GM12891 (cell line): ENCODE measurements around the gene FARP1.

Experiments
- DNase-seq: peaks from one replicate; pipeline ENCODE4 v3.0.0; 2011; ENCODE audit warnings: low spot score; ENCODE audit not compliant: insufficient read length
- FAIRE-seq: peaks from 2 replicates; lab custom pipeline; 2011; peaks lifted over from hg19 to GRCh38; lab: Jason Lieb, UNC
- PAX5 ChIP-seq: IDR thresholded peaks from 2 replicates; pipeline ENCODE4 v1.6.1; 2011; ENCODE audit warnings: low read length, moderate library complexity, mild to moderate bottlenecking; ENCODE audit not compliant: insufficient read depth, severe bottlenecking
- POLR2A ChIP-seq: IDR thresholded peaks from 2 replicates; pipeline ENCODE4 v1.6.1; 2011; ENCODE audit warnings: low read depth, low read length, control low read depth
- POLR2AphosphoS5 ChIP-seq: IDR thresholded peaks from 2 replicates; pipeline ENCODE4 v1.6.1; 2011; ENCODE audit warnings: low read depth, low read length, control low read depth
- POU2F2 ChIP-seq: IDR thresholded peaks from 2 replicates; pipeline ENCODE4 v1.6.1; 2011; ENCODE audit warnings: low read depth, mild to moderate bottlenecking, control low read depth, low read length, moderate library complexity
- SPI1 ChIP-seq: IDR thresholded peaks from 2 replicates; pipeline ENCODE4 v1.6.1; 2011; ENCODE audit warnings: low read depth, low read length, control low read depth
- TAF1 ChIP-seq: IDR thresholded peaks from 2 replicates; pipeline ENCODE4 v1.6.1; 2011; ENCODE audit warnings: low read depth, low read length, control low read depth

Gene FARP1

DNA sequence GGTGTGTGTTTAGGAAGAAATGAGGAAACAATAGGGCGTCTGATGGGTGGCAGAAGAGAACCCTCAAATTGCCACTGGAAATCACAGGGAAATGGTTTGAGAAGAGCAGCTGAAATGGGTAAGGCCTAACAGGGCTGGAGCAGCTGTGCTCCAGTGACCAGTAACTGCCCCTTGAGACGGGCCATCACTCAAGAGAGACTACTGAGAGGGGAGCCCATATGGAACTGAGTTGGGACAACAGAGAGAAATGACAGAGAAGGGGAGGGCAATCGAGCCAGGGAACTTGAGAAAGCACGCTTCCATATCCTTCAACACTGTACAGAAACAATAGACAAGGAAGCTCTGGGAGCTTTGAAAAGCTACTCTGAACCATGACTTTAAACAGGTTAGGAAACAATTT, 209.3 kb downstream of the FARP1 start:
- no peak for TF ChIP-seq POLR2AphosphoS5
- TF ChIP-seq POU2F2 = no peak
- TF ChIP-seq SPI1 = no peak
- TF ChIP-seq POLR2A = no peak
- TF ChIP-seq TAF1 = no peak
- no peak for TF ChIP-seq PAX5
- FAIRE-seq = no peak

DNA sequence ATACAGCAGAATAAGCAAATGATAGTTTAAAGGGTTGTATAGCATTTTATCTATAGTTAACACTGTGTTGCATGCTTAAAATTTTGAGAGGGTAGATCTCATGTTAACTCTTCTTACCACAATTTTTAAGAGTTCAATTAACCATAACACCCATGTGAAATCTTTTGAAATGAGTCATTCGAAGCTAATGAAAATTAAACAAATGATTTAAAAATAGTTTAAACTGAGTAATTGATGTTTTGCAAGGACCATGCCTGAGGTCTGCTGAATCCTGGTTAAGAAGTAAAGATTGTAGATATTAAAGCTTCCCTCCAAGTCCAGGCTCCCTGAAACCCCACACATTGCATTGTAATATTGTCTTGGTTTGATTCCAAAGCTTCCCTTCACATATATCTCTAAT, 210.9 kb downstream of the FARP1 start:
- DNase-seq = no peak
- TF ChIP-seq TAF1 = no peak
- no peak for TF ChIP-seq POU2F2
- no peak for TF ChIP-seq SPI1
- no peak for TF ChIP-seq POLR2A
- TF ChIP-seq PAX5 = no peak
- TF ChIP-seq POLR2AphosphoS5 = no peak
- no peak for FAIRE-seq

More for the DNA sequence above, 209.3 kb downstream of the FARP1 start:
- DNase-seq = no peak

DNA sequence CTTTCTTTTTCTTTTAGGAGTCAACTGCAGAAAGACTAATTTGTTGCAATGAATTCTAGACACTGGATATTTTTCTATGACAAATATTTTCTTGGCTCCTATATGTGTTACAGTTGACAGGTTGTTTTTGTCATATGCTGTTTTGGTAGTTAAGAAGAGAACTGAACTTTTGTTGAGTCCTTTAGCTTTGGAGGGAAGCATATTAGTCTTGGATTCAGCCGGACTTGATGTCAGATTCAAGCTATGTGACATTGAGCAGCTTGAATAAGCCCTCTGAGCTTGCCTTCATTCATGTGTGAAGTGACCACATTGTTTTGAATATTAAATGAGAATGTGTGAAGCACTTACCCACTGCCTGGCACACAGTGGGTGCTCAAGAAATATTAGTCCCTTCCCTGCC, 216.0 kb downstream of the FARP1 start:
- FAIRE-seq (no peak), DNase-seq (no peak)
- no peak for TF ChIP-seq POLR2AphosphoS5
- no peak for TF ChIP-seq TAF1
- no peak for TF ChIP-seq POLR2A
- no peak for TF ChIP-seq POU2F2
- TF ChIP-seq PAX5 = no peak
- no peak for TF ChIP-seq SPI1

DNA sequence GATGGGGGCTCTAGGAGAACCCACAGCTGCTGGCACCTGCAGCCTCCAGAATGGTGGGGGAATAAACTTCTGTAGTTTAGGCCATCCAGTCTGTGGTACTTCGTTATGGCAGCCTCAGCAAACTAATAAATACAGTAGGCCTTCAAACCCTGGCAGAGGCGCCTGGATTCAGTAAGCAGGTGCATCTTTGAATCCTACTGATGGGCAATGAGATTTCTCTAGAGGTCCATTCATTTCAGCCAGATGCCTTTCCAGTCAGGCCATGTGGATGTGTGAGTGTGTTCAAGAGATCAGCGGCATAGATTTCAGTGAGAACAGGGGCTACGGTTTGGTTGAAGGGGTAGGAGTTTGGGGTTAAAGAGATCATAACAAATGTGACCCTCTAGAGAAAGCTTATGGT, 217.7 kb downstream of the FARP1 start:
- no peak for TF ChIP-seq POU2F2
- TF ChIP-seq PAX5 = no peak
- TF ChIP-seq SPI1 = no peak
- no peak for TF ChIP-seq TAF1
- TF ChIP-seq POLR2A = no peak
- no peak for TF ChIP-seq POLR2AphosphoS5
- FAIRE-seq (no peak), DNase-seq (no peak)

DNA sequence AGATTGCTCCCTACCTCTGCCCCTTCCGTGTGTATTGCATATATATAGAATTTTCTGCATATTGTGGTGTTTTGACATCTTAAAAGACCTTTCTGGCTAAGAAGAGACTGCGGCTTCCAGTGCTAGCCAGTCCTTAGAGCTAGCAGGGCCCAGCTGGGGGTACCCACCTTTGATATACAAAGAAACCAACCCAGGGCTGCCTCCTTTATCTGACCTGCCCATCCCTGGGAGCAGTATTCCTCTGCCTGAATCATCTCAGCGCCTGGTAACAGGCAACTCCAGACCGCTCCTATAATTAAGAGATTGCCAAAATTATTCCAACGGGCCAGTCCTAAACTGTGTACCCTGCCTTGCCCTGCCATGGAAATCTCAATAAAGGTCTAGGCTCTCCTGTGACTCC, 220.4 kb downstream of the FARP1 start:
- TF ChIP-seq TAF1 (no peak), POU2F2 (no peak), SPI1 (no peak), POLR2A (no peak), PAX5 (no peak), POLR2AphosphoS5 (no peak)
- DNase-seq = no peak

DNA sequence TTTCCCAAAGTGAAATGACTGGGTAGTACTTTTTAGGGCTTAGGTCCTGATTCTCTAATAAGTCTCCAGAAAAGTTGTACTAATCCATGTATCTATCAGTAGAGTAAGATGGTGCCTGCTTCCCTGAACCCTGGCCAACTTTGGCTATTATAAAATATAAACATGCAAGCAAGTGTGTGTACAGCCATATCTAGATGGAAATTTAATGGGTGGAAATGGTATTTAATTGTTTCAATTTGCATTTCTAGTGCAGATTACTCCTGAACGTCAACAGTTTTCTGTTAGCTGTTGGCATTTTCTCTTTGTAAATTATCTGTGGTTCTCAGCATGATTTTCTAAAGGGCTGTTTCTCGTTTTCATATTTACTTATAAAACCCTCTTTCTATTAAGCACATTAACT, 221.3 kb downstream of the FARP1 start:
- TF ChIP-seq SPI1 (no peak), TAF1 (no peak), PAX5 (no peak), POLR2AphosphoS5 (no peak), POLR2A (no peak), POU2F2 (no peak)
- DNase-seq (no peak), FAIRE-seq (no peak)

More for the DNA sequence above, 220.4 kb downstream of the FARP1 start:
- no peak for FAIRE-seq

DNA sequence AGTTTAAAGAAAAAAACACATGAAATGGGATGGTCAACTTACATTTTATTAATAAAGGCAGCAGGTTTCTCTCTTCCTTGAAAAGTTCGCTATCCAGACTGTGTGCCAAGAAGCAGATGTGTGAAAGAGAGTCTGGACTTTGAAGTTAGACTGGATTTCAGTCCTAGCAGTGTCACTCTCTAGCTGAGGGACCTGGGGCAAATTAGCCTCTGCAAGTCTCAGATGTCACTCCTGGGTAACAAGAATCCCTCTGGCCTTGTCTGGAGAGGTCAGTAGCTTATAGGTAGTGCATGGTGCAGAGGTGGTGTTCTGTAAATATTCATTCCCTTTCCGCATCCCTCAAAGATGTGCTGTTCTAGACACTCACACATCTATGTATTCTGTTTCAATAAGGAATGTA, 221.8 kb downstream of the FARP1 start:
- no peak for FAIRE-seq
- TF ChIP-seq SPI1 (no peak), POU2F2 (no peak), POLR2AphosphoS5 (no peak), POLR2A (no peak), TAF1 (no peak), PAX5 (no peak)
- DNase-seq = no peak

DNA sequence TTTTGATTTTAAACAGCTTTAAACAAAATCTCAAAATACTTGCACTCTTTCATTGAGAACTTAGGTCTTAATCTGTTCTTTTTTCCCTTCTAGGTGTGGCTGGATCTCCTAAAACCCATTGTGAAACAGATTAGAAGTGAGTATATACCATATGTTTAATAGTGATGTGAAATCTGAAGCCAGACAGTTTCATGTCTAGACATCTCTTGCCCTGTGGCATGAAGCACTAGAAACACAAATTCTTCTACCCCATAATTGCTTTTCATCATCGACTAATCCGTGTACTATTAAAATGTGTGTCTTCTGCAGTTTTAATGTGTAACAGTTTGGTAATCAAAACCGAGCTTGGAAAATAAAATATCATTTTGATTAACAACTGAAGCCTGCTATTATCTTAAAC, 222.4 kb downstream of the FARP1 start:
- TF ChIP-seq POU2F2 (no peak), PAX5 (no peak), POLR2AphosphoS5 (no peak), SPI1 (no peak), TAF1 (no peak), POLR2A (no peak)
- no peak for FAIRE-seq
- no peak for DNase-seq

DNA sequence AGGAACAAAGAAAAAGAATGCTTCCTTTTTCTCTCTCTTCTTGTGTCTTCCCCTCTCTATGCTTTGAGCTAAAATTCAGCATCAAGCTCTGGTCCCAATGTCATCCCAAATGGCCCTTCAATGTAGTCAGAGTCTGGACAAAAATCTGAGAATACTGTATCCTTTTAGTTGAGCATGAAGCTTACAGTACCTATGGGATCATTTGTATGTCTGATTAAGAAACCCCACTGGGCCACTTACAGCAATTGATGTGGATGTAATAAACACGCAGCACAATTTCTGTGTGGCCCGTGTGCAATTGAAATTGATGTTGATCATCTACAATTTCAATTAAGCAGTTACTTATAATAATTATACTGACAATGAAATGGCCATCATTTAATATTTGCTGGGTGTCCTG, 223.1 kb downstream of the FARP1 start:
- DNase-seq (no peak), FAIRE-seq (no peak)
- TF ChIP-seq TAF1 (no peak), SPI1 (no peak)

DNA sequence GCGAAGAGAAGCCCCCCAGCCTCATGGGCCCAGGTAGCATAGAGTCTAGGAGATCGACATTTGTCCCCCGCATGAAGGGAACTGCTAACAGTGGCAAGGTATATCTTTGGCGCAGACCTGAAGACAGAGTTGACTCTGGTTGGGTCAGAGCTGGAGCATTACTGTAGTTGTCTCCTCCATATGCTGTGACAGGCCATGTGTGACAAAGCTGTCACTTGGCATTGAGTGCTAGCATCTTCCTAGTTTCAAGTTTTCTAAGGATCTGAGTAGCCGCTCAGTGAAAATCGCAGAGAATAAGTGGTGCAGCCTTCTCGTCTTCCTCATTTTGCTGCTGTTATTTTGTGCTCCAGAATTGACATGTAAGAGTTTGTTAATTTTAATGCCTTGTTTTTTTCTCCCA, 223.5 kb downstream of the FARP1 start:
- no peak for FAIRE-seq
- no peak for TF ChIP-seq POU2F2
- no peak for TF ChIP-seq SPI1
- no peak for TF ChIP-seq POLR2AphosphoS5
- TF ChIP-seq PAX5 = no peak
- no peak for TF ChIP-seq TAF1
- no peak for TF ChIP-seq POLR2A

More for the DNA sequence above, 223.5 kb downstream of the FARP1 start:
- no peak for DNase-seq
